ENCODE data around the gene INVS.
A peak's percentile ranks its signal among the peaks of the same experiment; 100 is the strongest.

Gene INVS

DNA sequence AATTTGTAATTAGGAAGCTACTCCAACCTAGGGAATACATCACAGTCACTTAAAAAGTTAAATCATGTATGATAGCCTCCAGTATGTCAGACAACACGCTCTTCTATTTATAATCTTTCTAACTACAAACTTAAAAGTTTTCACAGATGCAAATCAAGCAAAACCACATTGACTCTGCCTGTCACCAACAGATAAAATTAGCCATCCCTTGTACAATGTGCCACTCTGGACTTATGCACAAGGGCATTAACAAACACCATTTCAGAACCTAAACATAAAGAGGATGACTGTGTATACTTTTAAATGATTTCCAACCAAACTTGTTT lies 15.0 kb upstream of the INVS start:
- TF ChIP-seq, protein P1, sequence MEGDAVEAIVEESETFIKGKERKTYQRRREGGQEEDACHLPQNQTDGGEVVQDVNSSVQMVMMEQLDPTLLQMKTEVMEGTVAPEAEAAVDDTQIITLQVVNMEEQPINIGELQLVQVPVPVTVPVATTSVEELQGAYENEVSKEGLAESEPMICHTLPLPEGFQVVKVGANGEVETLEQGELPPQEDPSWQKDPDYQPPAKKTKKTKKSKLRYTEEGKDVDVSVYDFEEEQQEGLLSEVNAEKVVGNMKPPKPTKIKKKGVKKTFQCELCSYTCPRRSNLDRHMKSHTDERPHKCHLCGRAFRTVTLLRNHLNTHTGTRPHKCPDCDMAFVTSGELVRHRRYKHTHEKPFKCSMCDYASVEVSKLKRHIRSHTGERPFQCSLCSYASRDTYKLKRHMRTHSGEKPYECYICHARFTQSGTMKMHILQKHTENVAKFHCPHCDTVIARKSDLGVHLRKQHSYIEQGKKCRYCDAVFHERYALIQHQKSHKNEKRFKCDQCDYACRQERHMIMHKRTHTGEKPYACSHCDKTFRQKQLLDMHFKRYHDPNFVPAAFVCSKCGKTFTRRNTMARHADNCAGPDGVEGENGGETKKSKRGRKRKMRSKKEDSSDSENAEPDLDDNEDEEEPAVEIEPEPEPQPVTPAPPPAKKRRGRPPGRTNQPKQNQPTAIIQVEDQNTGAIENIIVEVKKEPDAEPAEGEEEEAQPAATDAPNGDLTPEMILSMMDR (IDR thresholded peaks at IDR 0.05; ENCODE audit: low read depth, low read length, missing control alignments) = no peak
- peak; percentile 61 for DNase-seq (ENCODE audit: low read depth)
- H3K4me3 ChIP-seq (ENCODE audit: low read depth, low read length) = peak overlapping the region; percentile 60

DNA sequence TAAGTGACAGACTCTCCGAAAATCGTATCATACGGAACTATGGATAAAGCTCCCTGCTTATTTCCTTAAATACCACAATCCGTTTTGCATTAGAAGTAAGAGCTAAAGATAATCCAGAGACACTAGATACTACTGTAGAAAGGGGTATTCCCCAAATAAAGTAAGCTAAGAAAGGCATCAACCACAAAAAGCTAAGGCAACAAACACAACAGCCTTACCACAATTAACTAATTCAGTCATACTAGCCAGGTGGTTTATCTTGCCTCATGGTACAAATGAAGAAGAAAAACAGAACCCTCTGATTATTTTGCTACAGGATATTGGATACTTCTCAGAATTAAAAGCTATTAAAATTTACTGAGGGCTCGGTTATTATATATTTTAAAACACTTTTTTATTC lies 14.3 kb upstream of the INVS start:
- no peak overlapping the region; the same call in 1 of the 2 replicates for H3K4me3 ChIP-seq (ENCODE audit: low read depth, low read length)
- DNase-seq (ENCODE audit: low read depth) = peak; percentile 64
- TF ChIP-seq, protein P1 (IDR thresholded peaks at IDR 0.05; ENCODE audit: low read depth, low read length, missing control alignments) = no peak

DNA sequence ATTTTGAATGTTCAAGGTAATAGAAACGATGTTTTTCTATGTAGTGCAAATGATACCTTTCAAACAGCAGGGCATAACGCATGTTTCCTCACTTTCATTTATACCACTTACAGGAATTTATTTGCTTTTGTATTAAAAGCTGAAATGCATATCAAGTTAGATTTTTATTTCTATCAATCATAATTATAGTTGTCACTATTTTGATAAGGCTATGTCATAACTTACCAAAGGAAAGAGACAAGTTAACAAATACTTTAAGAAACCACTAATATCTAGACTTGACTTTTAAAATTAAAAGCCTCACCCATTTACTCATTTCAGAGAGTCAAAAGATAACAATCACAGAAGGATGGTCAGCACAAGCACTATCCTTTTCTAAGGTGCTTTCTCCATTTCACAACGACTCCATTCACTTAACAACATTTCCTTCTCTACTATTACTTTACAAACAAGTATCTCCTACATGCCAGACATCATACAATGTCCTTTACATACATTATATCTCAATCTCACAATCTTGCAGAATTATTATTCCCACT lies 12.9 kb upstream of the INVS start:
- TF ChIP-seq, protein P1 (IDR thresholded peaks at IDR 0.05; ENCODE audit: low read depth, low read length, missing control alignments) = no peak
- no peak for DNase-seq (ENCODE audit: low read depth)
- H3K4me3 ChIP-seq (ENCODE audit: low read depth, low read length) = no peak overlapping the region

DNA sequence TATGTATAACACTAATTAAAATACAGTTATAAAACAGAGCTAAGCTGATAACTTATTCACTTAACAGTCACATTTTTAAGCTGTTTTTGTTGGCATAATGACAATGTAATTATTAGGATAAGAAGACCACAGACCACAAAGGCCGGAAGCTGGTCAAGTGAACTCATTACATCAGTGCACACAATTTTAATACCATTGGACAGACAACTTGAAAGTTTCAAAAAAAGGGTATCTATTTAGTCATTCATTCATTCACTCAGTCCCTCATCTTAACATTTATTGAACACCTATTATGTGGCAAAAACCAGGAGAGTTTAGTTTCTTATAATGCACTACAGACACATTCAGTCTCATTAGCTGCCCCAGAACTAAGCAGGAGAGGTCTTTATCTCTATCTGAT lies 11.8 kb upstream of the INVS start:
- TF ChIP-seq, protein P1 (IDR thresholded peaks at IDR 0.05; ENCODE audit: low read depth, low read length, missing control alignments) = no peak
- DNase-seq (ENCODE audit: low read depth) = no peak
- H3K4me3 ChIP-seq (ENCODE audit: low read depth, low read length) = no peak overlapping the region; the same call in 1 of the 2 replicates

DNA sequence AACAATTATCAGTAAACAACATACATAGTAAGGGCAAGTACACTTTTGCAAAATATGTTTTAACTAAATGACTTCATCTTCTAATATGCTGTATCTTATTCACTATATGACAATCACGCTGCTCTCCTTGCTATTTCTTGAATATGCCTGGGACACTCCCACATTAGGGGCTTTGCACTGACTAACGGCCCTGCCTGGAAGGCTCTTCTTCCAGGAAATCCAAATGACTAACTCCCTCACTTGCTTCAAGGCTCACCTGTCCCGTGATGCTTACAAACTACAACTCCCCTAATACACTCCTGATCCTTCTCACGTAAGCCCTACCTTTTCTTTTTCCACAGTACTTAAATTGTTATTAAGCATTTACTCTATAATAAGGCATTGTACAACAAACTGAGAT lies 10.8 kb upstream of the INVS start:
- no peak overlapping the region; the same call in 1 of the 2 replicates for H3K4me3 ChIP-seq (ENCODE audit: low read depth, low read length)
- TF ChIP-seq, protein P1 (IDR thresholded peaks at IDR 0.05; ENCODE audit: low read depth, low read length, missing control alignments) = no peak
- no peak for DNase-seq (ENCODE audit: low read depth)

DNA sequence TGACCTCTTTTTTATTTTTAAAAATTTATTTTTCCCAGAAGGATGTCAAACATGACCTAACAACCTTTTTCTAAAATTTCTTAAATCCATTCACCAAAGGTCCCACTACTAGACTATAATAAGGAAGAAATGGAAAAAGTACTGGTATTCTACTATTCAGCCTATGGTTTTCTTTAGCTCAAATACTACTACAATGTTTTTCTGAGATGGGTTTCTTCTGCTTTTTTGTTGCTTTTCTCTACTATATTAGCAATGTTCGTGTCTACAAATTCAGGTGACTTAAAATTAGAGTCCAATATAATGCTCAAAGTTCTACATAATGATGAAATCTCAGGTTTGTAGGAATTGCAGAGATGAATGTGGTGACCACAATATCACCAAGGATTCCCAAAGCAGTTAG lies 8.2 kb upstream of the INVS start:
- no peak overlapping the region for H3K4me3 ChIP-seq (ENCODE audit: low read depth, low read length)
- TF ChIP-seq, protein P1 (IDR thresholded peaks at IDR 0.05; ENCODE audit: low read depth, low read length, missing control alignments) = no peak
- DNase-seq (ENCODE audit: low read depth) = no peak

DNA sequence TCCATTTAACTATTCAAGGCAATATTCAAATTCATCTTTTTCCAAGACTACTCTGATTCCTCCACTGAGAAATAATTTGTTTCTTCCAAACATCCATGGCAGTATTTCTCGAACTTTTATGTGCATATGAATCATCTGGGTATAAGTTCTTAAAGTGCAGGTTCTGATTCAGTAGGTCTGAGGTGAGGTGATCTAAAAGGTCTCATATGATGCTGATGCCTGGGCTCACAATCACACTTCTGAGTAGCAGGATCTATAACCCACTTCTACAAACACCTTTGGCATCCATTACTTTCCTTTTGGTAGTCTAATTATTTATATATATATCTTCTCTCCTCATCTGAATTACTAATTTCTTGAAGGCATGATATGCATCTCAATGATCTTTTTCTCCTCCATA lies 7.4 kb upstream of the INVS start:
- TF ChIP-seq, protein P1 (IDR thresholded peaks at IDR 0.05; ENCODE audit: low read depth, low read length, missing control alignments) = no peak
- H3K4me3 ChIP-seq (ENCODE audit: low read depth, low read length) = no peak overlapping the region
- DNase-seq (ENCODE audit: low read depth) = no peak
